ENCODE data around the gene TTC7B.

GRCh38 chr14:90839024-90839888 lies 23.0 kb upstream of the TTC7B start:
- TF ChIP-seq POLR2AphosphoS5 (IDR thresholded peaks at IDR 0.05) (no peak), CTCF (IDR thresholded peaks at IDR 0.05; ENCODE audit: poor library complexity, severe bottlenecking) (no peak), EZH2 (IDR thresholded peaks at IDR 0.05; ENCODE audit: borderline replicate concordance, insufficient read depth, low read length, poor library complexity, severe bottlenecking) (no peak), RAD21 (conservative IDR thresholded peaks at IDR 0.05) (no peak), SMC3 (conservative IDR thresholded peaks at IDR 0.05; ENCODE audit: poor library complexity) (no peak), TAF1 (IDR thresholded peaks at IDR 0.05; ENCODE audit: low read depth) (no peak), EP300 (conservative IDR thresholded peaks at IDR 0.05; ENCODE audit: poor library complexity, severe bottlenecking) (no peak)
- TF ChIP-seq, protein P1, sequence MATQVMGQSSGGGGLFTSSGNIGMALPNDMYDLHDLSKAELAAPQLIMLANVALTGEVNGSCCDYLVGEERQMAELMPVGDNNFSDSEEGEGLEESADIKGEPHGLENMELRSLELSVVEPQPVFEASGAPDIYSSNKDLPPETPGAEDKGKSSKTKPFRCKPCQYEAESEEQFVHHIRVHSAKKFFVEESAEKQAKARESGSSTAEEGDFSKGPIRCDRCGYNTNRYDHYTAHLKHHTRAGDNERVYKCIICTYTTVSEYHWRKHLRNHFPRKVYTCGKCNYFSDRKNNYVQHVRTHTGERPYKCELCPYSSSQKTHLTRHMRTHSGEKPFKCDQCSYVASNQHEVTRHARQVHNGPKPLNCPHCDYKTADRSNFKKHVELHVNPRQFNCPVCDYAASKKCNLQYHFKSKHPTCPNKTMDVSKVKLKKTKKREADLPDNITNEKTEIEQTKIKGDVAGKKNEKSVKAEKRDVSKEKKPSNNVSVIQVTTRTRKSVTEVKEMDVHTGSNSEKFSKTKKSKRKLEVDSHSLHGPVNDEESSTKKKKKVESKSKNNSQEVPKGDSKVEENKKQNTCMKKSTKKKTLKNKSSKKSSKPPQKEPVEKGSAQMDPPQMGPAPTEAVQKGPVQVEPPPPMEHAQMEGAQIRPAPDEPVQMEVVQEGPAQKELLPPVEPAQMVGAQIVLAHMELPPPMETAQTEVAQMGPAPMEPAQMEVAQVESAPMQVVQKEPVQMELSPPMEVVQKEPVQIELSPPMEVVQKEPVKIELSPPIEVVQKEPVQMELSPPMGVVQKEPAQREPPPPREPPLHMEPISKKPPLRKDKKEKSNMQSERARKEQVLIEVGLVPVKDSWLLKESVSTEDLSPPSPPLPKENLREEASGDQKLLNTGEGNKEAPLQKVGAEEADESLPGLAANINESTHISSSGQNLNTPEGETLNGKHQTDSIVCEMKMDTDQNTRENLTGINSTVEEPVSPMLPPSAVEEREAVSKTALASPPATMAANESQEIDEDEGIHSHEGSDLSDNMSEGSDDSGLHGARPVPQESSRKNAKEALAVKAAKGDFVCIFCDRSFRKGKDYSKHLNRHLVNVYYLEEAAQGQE (IDR thresholded peaks at IDR 0.05; ENCODE audit: borderline replicate concordance) = no peak
